Activated naive CD4-positive, alpha-beta T cell treated with anti-CD3 and anti-CD28 coated beads, Interleukin-2, amount 10 ng/mL, durations not matched to agents 5 hours and 36 hours (primary cell): ENCODE data around the gene LELP1. TPM values are rescaled to one million over a fixed set of nuclear protein-coding genes. Genes with fewer than 3 reads are reported as not detected.

Experiments
- total RNA-seq, 2 experiments: library from RNA; stranded (reverse); gene quantifications; one replicate each; pipeline ENCODE4 v1.2.3, GENCODE V29; 2021

Gene LELP1
- total RNA-seq: not detected

DNA sequence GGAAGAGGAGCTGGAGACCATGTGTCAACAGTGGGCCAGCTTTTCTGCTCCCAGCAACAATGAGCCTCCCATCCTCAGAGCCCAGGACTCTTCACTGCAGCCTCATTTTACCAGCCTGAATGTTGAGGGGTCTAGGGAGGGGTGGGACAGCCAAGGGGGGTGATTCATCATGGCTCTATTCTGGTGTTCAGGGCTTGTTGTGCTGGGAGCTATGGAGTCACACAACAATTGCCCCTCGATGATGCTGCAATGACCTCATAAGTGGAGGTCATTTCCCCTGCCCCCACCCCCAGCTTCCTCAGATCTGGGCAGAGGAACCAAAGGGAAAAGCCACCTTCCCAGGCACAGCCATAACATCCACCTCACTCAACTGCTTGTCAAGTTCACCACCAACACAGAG is at the start of gene LELP1:
LELP1 (plus strand) TSS at position 301 of the 400 bp plus-strand sequence. CDS start 1,278 bp downstream, outside the sequence.

DNA sequence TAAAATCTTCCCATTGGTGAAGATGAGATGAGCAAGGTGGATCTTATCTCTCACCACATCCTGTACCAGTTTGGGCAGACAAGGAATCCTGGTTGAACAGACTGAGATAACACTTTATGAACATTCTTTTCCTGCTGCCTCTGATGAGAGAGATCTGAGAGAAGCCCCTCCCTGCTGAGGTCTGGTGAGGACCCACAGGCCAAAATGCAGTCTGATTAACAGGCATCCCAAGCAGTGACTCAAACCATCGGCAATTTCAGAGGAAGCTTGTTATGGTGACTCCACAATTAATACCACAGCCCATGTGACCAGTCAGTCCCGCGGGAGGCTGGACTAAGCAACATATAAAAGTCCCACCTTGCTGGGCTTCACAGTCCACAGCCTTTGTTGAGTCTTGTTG is 14.0 kb downstream of the LELP1 start, which contains the start of gene PRR9:
PRR9 (plus strand) TSS at position 373 of the 400 bp plus-strand sequence. CDS start 561 bp downstream, outside the sequence.

Other genes starting within 250 kb of the LELP1 start
- not detected for gene SPRR4, start 232.8 kb upstream of the LELP1 start, total RNA-seq
- gene SPRR1A, start 219.3 kb upstream of the LELP1 start, total RNA-seq: not detected
- gene SPRR3, start 201.7 kb upstream of the LELP1 start, total RNA-seq: not detected
- not detected for gene SPRR1B, start 172.2 kb upstream of the LELP1 start, total RNA-seq
- not detected for gene SPRR2D, start 162.3 kb upstream of the LELP1 start, total RNA-seq
- not detected for gene SPRR2A, start 145.9 kb upstream of the LELP1 start, total RNA-seq
- gene SPRR2B, start 131.8 kb upstream of the LELP1 start, total RNA-seq: not detected
- not detected for gene SPRR2E, start 108.9 kb upstream of the LELP1 start, total RNA-seq
- gene SPRR2F, start 89.9 kb upstream of the LELP1 start, total RNA-seq: not detected
- not detected for gene SPRR2G, start 52.5 kb upstream of the LELP1 start, total RNA-seq
- not detected for gene PRR9, start 14.2 kb downstream of the LELP1 start, total RNA-seq
- gene LORICRIN, start 56.3 kb downstream of the LELP1 start, total RNA-seq: not detected
- not detected for gene PGLYRP3, start 109.5 kb downstream of the LELP1 start, total RNA-seq
- gene PGLYRP4, start 145.4 kb downstream of the LELP1 start, total RNA-seq: not detected
- gene S100A9, start 154.4 kb downstream of the LELP1 start, total RNA-seq: not detected
- not detected for gene S100A12, start 172.2 kb downstream of the LELP1 start, total RNA-seq
- not detected for gene S100A8, start 187.6 kb downstream of the LELP1 start, total RNA-seq
- gene S100A7A, start 213.1 kb downstream of the LELP1 start, total RNA-seq: not detected